SK-N-SH treated with all-trans-retinoic acid at 6 μM for 48 hours (cell line): Measurements from ENCODE around the gene CACNA1C.

Experiments
- ATAC-seq: fragments of 200-7000 bp; cut with Tn5 transposase; 3 replicates; pipeline ENCODE4 v1.9.1; 2020; ENCODE audit warnings: mild to moderate bottlenecking, moderate library complexity
- ARNTL ChIP-seq: fragments of 450-650 bp; formaldehyde crosslinking; IDR thresholded peaks from 2 replicates; pipeline ENCODE4 v1.5.0; 2020; ENCODE audit warnings: low read depth, mild to moderate bottlenecking, moderate library complexity, borderline replicate concordance
- BACH2 ChIP-seq: fragments of 250-450 bp; sonication (Bioruptor Pico); IDR thresholded peaks from 2 replicates; pipeline ENCODE4 v1.9.0; 2021; ENCODE audit warnings: mild to moderate bottlenecking, borderline replicate concordance
- CSDC2 ChIP-seq: fragments of 250-450 bp; sonication (Bioruptor Pico); IDR thresholded peaks from 2 replicates; pipeline ENCODE4 v1.5.0; 2020; ENCODE audit warnings: mild to moderate bottlenecking, moderate library complexity
- CSRNP3 ChIP-seq: fragments of 250-450 bp; sonication (Bioruptor Pico); IDR thresholded peaks from 2 replicates; pipeline ENCODE4 v1.5.1; 2021; ENCODE audit warnings: mild to moderate bottlenecking, moderate library complexity
- ESRRG ChIP-seq: fragments of 250-450 bp; sonication (Bioruptor Pico); IDR thresholded peaks from 2 replicates; pipeline ENCODE4 v1.6.1; 2021; ENCODE audit warnings: mild to moderate bottlenecking
- GLIS3 ChIP-seq: fragments of 250-450 bp; sonication (Bioruptor Pico); IDR thresholded peaks from 2 replicates; pipeline ENCODE4 v1.5.0; 2020; ENCODE audit warnings: mild to moderate bottlenecking, moderate library complexity
- OSR1 ChIP-seq: fragments of 250-450 bp; sonication (Bioruptor Pico); IDR thresholded peaks from 2 replicates; pipeline ENCODE4 v1.8.0; 2022; ENCODE audit warnings: moderate library complexity, mild to moderate bottlenecking, inconsistent platforms
- PATZ1 ChIP-seq: fragments of 250-450 bp; sonication (Bioruptor Pico); IDR thresholded peaks from 2 replicates; pipeline ENCODE4 v1.8.0; 2020; ENCODE audit warnings: mild to moderate bottlenecking, moderate library complexity, borderline replicate concordance
- POU6F1 ChIP-seq: fragments of 250-450 bp; sonication (Bioruptor Pico); IDR thresholded peaks from 2 replicates; pipeline ENCODE4 v1.8.0; 2021; ENCODE audit warnings: low read depth, mild to moderate bottlenecking, moderate library complexity, borderline replicate concordance
- PPARA ChIP-seq: fragments of 250-450 bp; sonication (Bioruptor Pico); IDR thresholded peaks from 2 replicates; pipeline ENCODE4 v1.5.0; 2020; ENCODE audit warnings: mild to moderate bottlenecking, borderline replicate concordance
- RARB ChIP-seq: fragments of 250-450 bp; sonication (Bioruptor Pico); IDR thresholded peaks from 2 replicates; pipeline ENCODE4 v1.8.0; 2021; ENCODE audit warnings: mild to moderate bottlenecking, moderate library complexity
- SNAI2 ChIP-seq: fragments of 250-450 bp; sonication (Bioruptor Pico); IDR thresholded peaks from 2 replicates; pipeline ENCODE4 v1.5.0; 2020; ENCODE audit warnings: mild to moderate bottlenecking, moderate library complexity
- TCF4 ChIP-seq: fragments of 250-450 bp; sonication (Bioruptor Pico); IDR thresholded peaks from 2 replicates; pipeline ENCODE4 v1.8.0; 2021; ENCODE audit warnings: mild to moderate bottlenecking, moderate library complexity, borderline replicate concordance
- TOX ChIP-seq: fragments of 250-450 bp; sonication (Bioruptor Pico); IDR thresholded peaks from 2 replicates; pipeline ENCODE4 v1.8.0; 2021; ENCODE audit warnings: mild to moderate bottlenecking, moderate library complexity, borderline replicate concordance
- TSHZ2 ChIP-seq: fragments of 250-450 bp; sonication (Bioruptor Pico); IDR thresholded peaks from 2 replicates; pipeline ENCODE4 v1.5.0; 2020; ENCODE audit warnings: mild to moderate bottlenecking, moderate library complexity
- ZFP3 ChIP-seq: fragments of 250-450 bp; sonication (Bioruptor Pico); IDR thresholded peaks from 2 replicates; pipeline ENCODE4 v1.5.0; 2020; ENCODE audit warnings: mild to moderate bottlenecking, moderate library complexity
- ZFP30 ChIP-seq: fragments of 450-650 bp; formaldehyde crosslinking; IDR thresholded peaks from 2 replicates; pipeline ENCODE4 v1.5.0; 2022; ENCODE audit warnings: mild to moderate bottlenecking, moderate library complexity
- ZNF565 ChIP-seq: fragments of 450-650 bp; formaldehyde crosslinking; conservative IDR thresholded peaks from 2 replicates; pipeline ENCODE4 v1.5.0; 2020; ENCODE audit warnings: low read depth, mild to moderate bottlenecking, moderate library complexity
- ZNF70 ChIP-seq: fragments of 450-650 bp; formaldehyde crosslinking; IDR thresholded peaks from 2 replicates; pipeline ENCODE4 v1.5.0; 2020; ENCODE audit warnings: mild to moderate bottlenecking, moderate library complexity

The CACNA1C gene

GRCh38 chr12:2099595-2099994, 46.8 kb downstream of the CACNA1C start:
- no peak for ATAC-seq
- TF ChIP-seq CSDC2 (CRISPR knock-in tag) = no peak
- TF ChIP-seq PATZ1 = no peak
- no peak for TF ChIP-seq TOX
- TF ChIP-seq ZNF70 (CRISPR knock-in tag) = no peak
- no peak for TF ChIP-seq POU6F1 (CRISPR knock-in tag)
- no peak for TF ChIP-seq TCF4
- TF ChIP-seq CSRNP3 (CRISPR knock-in tag) = no peak
- TF ChIP-seq ARNTL (CRISPR knock-in tag) = no peak
- TF ChIP-seq TSHZ2 (CRISPR knock-in tag) = no peak

GRCh38 chr12:2101359-2101758, 48.6 kb downstream of the CACNA1C start:
- no peak for ATAC-seq
- no peak for TF ChIP-seq CSDC2 (CRISPR knock-in tag)
- no peak for TF ChIP-seq RARB (CRISPR knock-in tag)
- TF ChIP-seq ZFP3 (CRISPR knock-in tag) = no peak
- no peak for TF ChIP-seq GLIS3 (CRISPR knock-in tag)
- no peak for TF ChIP-seq PPARA (CRISPR knock-in tag)
- TF ChIP-seq TSHZ2 (CRISPR knock-in tag) = no peak
- no peak for TF ChIP-seq ESRRG (CRISPR knock-in tag)
- TF ChIP-seq OSR1 (CRISPR knock-in tag) = no peak
- no peak for TF ChIP-seq ZNF70 (CRISPR knock-in tag)
- TF ChIP-seq ZNF565 = no peak
- TF ChIP-seq TCF4 = no peak
- no peak for TF ChIP-seq PATZ1

GRCh38 chr12:2101771-2102170, 49.0 kb downstream of the CACNA1C start:
- no peak for ATAC-seq
- TF ChIP-seq CSDC2 (CRISPR knock-in tag) (no peak), GLIS3 (CRISPR knock-in tag) (no peak), TOX (no peak), ZNF70 (CRISPR knock-in tag) (no peak), CSRNP3 (CRISPR knock-in tag) (no peak), BACH2 (CRISPR knock-in tag) (no peak), ZFP30 (CRISPR knock-in tag) (no peak), PPARA (CRISPR knock-in tag) (no peak), ZNF565 (no peak), SNAI2 (CRISPR knock-in tag) (no peak)
